Mucosa of descending colon (tissue), 3 donors: ENCODE data around the gene ZEB2. TPM values are rescaled to one million over a fixed set of nuclear protein-coding genes. Genes with fewer than 3 reads are reported as not detected.
A peak's percentile ranks its signal among the peaks of the same experiment; 100 is the strongest.

ENCODE experiments used
- ATAC-seq: fragments of 200-7000 bp; cut with Tn5 transposase; one replicate; pipeline ENCODE4 v1.9.1; 2020; ENCODE audit warnings: mild to moderate bottlenecking, moderate library complexity
- DNase-seq, 3 donors: peaks; one replicate each; pipeline ENCODE4 v3.0.0-alpha.2; 2020
- H3K36me3 ChIP-seq: fragments of 200-600 bp; one replicate; pipeline ENCODE4 v1.8.0; 2021; ENCODE audit warnings: low read depth, mild to moderate bottlenecking
- H3K4me1 ChIP-seq: fragments of 200-600 bp; one replicate; pipeline ENCODE4 v1.8.0; 2021; ENCODE audit warnings: low read depth, mild to moderate bottlenecking
- H3K4me3 ChIP-seq: fragments of 200-600 bp; one replicate; pipeline ENCODE4 v1.8.0; 2021; ENCODE audit warnings: mild to moderate bottlenecking
- H3K9me3 ChIP-seq: fragments of 200-600 bp; one replicate; pipeline ENCODE4 v1.8.0; 2021; ENCODE audit warnings: mild to moderate bottlenecking
- CTCF ChIP-seq: fragments of 200-600 bp; IDR thresholded peaks from one replicate; pipeline ENCODE4 v1.8.0; 2022; ENCODE audit warnings: antibody characterized with exemption, mild to moderate bottlenecking
- intact Hi-C, 2 donors: fragments of 100-400 bp; cut with DNase I in 1 of 2; cut with micrococcal nuclease in 1 of 2; formaldehyde crosslinking; loops; one replicate each; pipeline versions ENCODE4 v1.11.0 to v1.11.1; 2022; cut with DNase I, micrococcal nuclease
- total RNA-seq, 3 donors: library from RNA; stranded (reverse); fragmentation: NEBNext Ultra II Directional in 2 of 3; extraction: Animal tissue kit (Norgen Biotek cat#: 25700) in 2 of 3; gene quantifications; one replicate each; pipeline versions ENCODE4 v1.2.1 to v1.2.4, GENCODE V29; 2021 to 2023
- donor health status: DM: no; HTN: no; CAD: no; lungs with moderate emphysema.
- donor health status: DM: no; HTN: no; CAD: no.
- donor health status: DM: no; HTN: yes; CAD: no.

Gene ZEB2
- total RNA-seq, 3 donors from 2014 or later: 19.0 to 80.1 (median 48.6) TPM

GRCh38 chr2:144390424-144391020, 129.4 kb downstream of the ZEB2 start:
- intact Hi-C loops: no loop called here
- no peak for TF ChIP-seq CTCF
- Histone ChIP-seq H3K4me3 (no peak overlapping the region), H3K4me1 (no peaks in the 10 kb centered on the region), H3K9me3 (no peaks in the 10 kb centered on the region), H3K36me3 (no peaks in the 10 kb centered on the region)
- no peak for ATAC-seq
- no peak for DNase-seq

DNA sequence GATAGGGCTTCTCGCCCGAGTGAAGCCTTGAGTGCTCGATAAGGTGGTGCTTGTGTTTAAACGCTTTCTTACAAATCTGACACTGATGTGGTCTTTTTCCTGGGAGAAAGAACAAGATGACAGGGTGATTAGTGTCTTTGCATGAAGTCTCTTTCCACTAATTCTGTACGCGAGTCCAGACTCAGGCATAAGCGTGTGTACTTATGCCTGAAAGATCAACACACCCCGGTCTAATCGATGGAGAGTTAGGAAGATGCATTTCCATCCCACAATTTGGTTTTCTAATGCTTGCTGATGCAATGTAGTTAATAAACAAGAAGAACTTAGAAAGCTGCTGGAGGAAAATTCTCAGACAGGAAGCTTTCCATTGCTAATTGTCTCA, 130.0 kb downstream of the ZEB2 start:
- intact Hi-C loops: no loop called here
- DNase-seq (no peak), ATAC-seq (no peak)
- H3K4me1 ChIP-seq: no peaks in the 10 kb centered on the region
- no peak for TF ChIP-seq CTCF
- H3K36me3 ChIP-seq: no peaks in the 10 kb centered on the region
- H3K9me3 ChIP-seq: no peaks in the 10 kb centered on the region
- no peak overlapping the region for H3K4me3 ChIP-seq

DNA sequence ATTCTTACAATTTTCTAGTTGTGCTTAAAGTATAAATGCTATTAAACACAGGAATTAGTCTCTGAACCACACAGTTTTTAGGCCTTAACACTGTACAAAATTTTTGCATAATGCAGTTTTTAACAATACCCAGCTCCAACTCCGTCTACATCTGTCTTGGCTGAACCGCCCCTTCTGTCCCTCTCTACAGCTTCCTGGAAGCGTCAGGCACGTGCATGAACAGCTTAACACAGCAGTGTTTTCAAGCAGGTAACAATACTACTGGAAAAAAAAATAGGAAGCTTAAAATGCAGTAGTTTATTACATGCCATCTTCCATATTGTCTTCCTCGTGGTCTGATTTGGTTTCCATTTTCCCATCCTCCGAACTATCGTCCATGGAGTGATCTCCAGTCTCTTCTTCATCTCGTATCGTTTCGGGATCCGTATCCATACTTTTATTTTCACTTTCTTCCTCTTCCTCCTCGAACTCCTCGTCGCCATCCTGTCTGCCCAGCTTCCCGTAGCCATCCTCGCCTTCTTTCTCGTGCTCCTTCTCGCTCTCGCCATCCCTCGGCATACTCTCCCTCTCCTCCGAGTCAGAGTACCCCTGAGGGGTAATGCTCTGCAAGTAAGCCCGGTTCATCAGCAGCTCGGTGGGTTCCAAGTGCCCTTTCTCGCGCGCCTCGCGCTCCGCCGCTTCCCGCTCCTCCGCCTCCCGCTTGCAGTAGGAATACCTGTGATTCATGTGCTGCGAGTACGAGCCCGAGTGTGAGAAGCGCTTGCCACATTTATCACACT, 130.6 kb downstream of the ZEB2 start:
- ATAC-seq (peak; percentile 73), DNase-seq (peak in 2 of 3 donors; percentile 31 to 54)
- no peak for TF ChIP-seq CTCF
- H3K36me3 ChIP-seq: no peaks in the 10 kb centered on the region
- H3K9me3 ChIP-seq: no peaks in the 10 kb centered on the region
- H3K4me3 ChIP-seq: no peak overlapping the region
- intact Hi-C loops: no loop called here
- H3K4me1 ChIP-seq: no peaks in the 10 kb centered on the region

DNA sequence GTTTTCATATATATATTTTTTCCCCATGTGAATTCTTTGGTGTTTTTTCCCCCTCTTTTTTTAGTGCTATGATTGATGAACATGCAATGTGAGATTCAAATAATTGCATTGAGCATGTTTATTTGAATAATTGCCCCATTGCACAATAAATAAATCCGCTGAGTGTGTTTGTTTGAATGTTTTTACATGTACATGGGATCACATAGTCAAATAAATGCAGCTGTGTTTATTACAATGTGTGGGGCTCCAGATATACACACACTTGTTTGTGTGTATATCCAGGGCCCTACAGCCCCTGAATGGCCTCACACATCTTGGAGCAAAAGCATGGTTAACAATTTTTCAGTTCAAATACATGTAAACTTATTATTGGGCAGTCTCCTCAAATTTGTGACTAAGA, 134.5 kb downstream of the ZEB2 start:
- no peaks in the 10 kb centered on the region for H3K36me3 ChIP-seq
- no peaks in the 10 kb centered on the region for H3K9me3 ChIP-seq
- H3K4me3 ChIP-seq: no peak overlapping the region
- H3K4me1 ChIP-seq: no peaks in the 10 kb centered on the region
- intact Hi-C loops: no loop called here
- TF ChIP-seq CTCF: no peak
- no peak for ATAC-seq
- DNase-seq: no peak

GRCh38 chr2:144383571-144384100, 136.3 kb downstream of the ZEB2 start:
- H3K4me1 ChIP-seq: no peaks in the 10 kb centered on the region
- no peaks in the 10 kb centered on the region for H3K36me3 ChIP-seq
- ATAC-seq: no peak
- DNase-seq: no peak
- intact Hi-C loops: no loop called here
- no peak for TF ChIP-seq CTCF
- H3K9me3 ChIP-seq: no peaks in the 10 kb centered on the region
- H3K4me3 ChIP-seq: no peak overlapping the region
